Panc1 (cell line): ENCODE data around the gene FHOD1. TPM values are rescaled to one million over a fixed set of nuclear protein-coding genes. Genes with fewer than 3 reads are reported as not detected.

Experiments
- ATAC-seq: fragments of 200-7000 bp; cut with Tn5 transposase; 2 replicates; pipeline ENCODE4 v1.9.1; 2020; ENCODE audit warnings: mild to moderate bottlenecking, moderate library complexity
- BruUV-seq: library from RNA; stranded (reverse); fragments of 400-500 nt; replicated peaks from 2 replicates; lab custom pipeline; 2021; lab: Mats Ljungman, UMichigan
- CTCF ChIA-PET: fragments of 300-600 bp; sonication (Branson Sonifier 250); formaldehyde crosslinking; loops from one replicate; lab custom pipeline; 2022; ENCODE audit warnings: antibody characterized with exemption; lab: Charles Lee
- POLR2A ChIA-PET: fragments of 300-600 bp; sonication (Branson Sonifier 250); formaldehyde crosslinking; loops from one replicate; lab custom pipeline; 2022; ENCODE audit warnings: antibody characterized with exemption; lab: Charles Lee
- DNase-seq: peaks from one replicate; pipeline ENCODE4 v3.0.0-alpha.2; 2010; ENCODE audit warnings: low read depth, low spot score
- H3K27ac ChIP-seq: 2 replicates; pipeline ENCODE4 v1.5.1; 2011; ENCODE audit warnings: mild to moderate bottlenecking, low read length, inconsistent platforms
- H3K27me3 ChIP-seq: fragments of 200-500 bp; sonication (Bioruptor generic); 2 replicates; pipeline ENCODE4 v1.6.0; 2014; ENCODE audit warnings: low read length, inconsistent platforms; ENCODE audit not compliant: control insufficient read depth, insufficient read depth
- H3K36me3 ChIP-seq: fragments of 200-500 bp; sonication (Bioruptor generic); 2 replicates; pipeline ENCODE4 v1.5.1; 2014; ENCODE audit warnings: inconsistent platforms, mild to moderate bottlenecking, low read length, moderate library complexity; ENCODE audit not compliant: control insufficient read depth, insufficient read depth
- H3K4me1 ChIP-seq: 2 replicates; pipeline ENCODE4 v1.5.1; 2011; ENCODE audit warnings: inconsistent platforms, mild to moderate bottlenecking, low read length, moderate library complexity; ENCODE audit not compliant: control insufficient read depth, insufficient read depth
- H3K4me3 ChIP-seq, 2 experiments: 2 replicates each; pipeline ENCODE4 v1.5.1; 2011 to 2012; ENCODE audit warnings: low read depth in 2 of 2, low read length in 2 of 2, mild to moderate bottlenecking in 2 of 2, inconsistent platforms in 1 of 2, moderate library complexity in 1 of 2
- H3K9me3 ChIP-seq: fragments of 200-500 bp; sonication (Bioruptor generic); 2 replicates; pipeline ENCODE4 v1.5.1; 2014; ENCODE audit warnings: low read depth, mild to moderate bottlenecking, inconsistent platforms, low read length, moderate library complexity; ENCODE audit not compliant: control insufficient read depth, insufficient read depth
- CTCF ChIP-seq: fragments of 450-650 bp; IDR thresholded peaks from 2 replicates; pipeline ENCODE4 v1.5.1; 2017; ENCODE audit warnings: mild to moderate bottlenecking
- POLR2AphosphoS5 ChIP-seq: IDR thresholded peaks from 2 replicates; pipeline ENCODE4 v1.6.1; 2012; ENCODE audit warnings: mild to moderate bottlenecking, low read depth, low read length, moderate library complexity
- SIN3A ChIP-seq: IDR thresholded peaks from 2 replicates; pipeline ENCODE4 v1.6.1; 2012; ENCODE audit warnings: low read depth, mild to moderate bottlenecking, low read length, moderate library complexity, borderline replicate concordance; ENCODE audit not compliant: insufficient read depth
- TCF7L2 ChIP-seq: IDR thresholded peaks from 2 replicates; pipeline ENCODE4 v1.6.1; 2011; ENCODE audit warnings: mild to moderate bottlenecking, low read depth, low read length, inconsistent platforms
- in situ Hi-C: cut with HindIII; loops from 2 replicates; pipeline ENCODE4 v1.10.0; 2016; ENCODE audit warnings: low sequenced_read_pairs, low pct_unique_long_range_greater_than_20kb
- intact Hi-C: fragments of 100-400 bp; cut with micrococcal nuclease; formaldehyde crosslinking; loops from one replicate; pipeline ENCODE4 v1.10.0; 2022; ENCODE audit not compliant: unreplicated experiment
- total RNA-seq: library from RNA; stranded (reverse); gene quantifications from one replicate; pipeline ENCODE4 v1.2.1, GENCODE V29; 2021; ENCODE audit not compliant: unreplicated experiment
- TF ChIP-seq, protein P1 (sequence below), 2 experiments: IDR thresholded peaks; 2 replicates each; pipeline ENCODE4 v1.6.1; 2011 to 2012; ENCODE audit warnings: low read depth in 2 of 2, control low read depth in 1 of 2, low read length in 1 of 2, mild to moderate bottlenecking in 1 of 2, moderate library complexity in 1 of 2; ENCODE audit not compliant: insufficient read depth in 1 of 2

Gene FHOD1
- total RNA-seq, 1 experiment from 2014 or later = 9.3 TPM

- Histone ChIP-seq H3K4me3 (peak overlapping the region; percentile 67 to 99), H3K9me3 (no peaks in the 10 kb centered on the region), H3K27ac (peak overlapping the region; percentile 83), H3K36me3 (peaks cover 5% of the 10 kb centered on the region; the same call in 1 of the 2 replicates), H3K4me1 (peaks cover 4% of the 10 kb centered on the region; the same call in 1 of the 2 replicates), H3K27me3 (no peaks in the 10 kb centered on the region)
- no TSS peak for BruUV-seq
- TF ChIP-seq, protein P1, sequence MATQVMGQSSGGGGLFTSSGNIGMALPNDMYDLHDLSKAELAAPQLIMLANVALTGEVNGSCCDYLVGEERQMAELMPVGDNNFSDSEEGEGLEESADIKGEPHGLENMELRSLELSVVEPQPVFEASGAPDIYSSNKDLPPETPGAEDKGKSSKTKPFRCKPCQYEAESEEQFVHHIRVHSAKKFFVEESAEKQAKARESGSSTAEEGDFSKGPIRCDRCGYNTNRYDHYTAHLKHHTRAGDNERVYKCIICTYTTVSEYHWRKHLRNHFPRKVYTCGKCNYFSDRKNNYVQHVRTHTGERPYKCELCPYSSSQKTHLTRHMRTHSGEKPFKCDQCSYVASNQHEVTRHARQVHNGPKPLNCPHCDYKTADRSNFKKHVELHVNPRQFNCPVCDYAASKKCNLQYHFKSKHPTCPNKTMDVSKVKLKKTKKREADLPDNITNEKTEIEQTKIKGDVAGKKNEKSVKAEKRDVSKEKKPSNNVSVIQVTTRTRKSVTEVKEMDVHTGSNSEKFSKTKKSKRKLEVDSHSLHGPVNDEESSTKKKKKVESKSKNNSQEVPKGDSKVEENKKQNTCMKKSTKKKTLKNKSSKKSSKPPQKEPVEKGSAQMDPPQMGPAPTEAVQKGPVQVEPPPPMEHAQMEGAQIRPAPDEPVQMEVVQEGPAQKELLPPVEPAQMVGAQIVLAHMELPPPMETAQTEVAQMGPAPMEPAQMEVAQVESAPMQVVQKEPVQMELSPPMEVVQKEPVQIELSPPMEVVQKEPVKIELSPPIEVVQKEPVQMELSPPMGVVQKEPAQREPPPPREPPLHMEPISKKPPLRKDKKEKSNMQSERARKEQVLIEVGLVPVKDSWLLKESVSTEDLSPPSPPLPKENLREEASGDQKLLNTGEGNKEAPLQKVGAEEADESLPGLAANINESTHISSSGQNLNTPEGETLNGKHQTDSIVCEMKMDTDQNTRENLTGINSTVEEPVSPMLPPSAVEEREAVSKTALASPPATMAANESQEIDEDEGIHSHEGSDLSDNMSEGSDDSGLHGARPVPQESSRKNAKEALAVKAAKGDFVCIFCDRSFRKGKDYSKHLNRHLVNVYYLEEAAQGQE (IDR thresholded peaks at IDR 0.05; ENCODE audit: insufficient read depth in 1 of 2, low read depth in 2 of 2, low read length in 1 of 2) = no peak
- TF ChIP-seq TCF7L2 = no peak
- TF ChIP-seq CTCF = no peak
- no peak for TF ChIP-seq POLR2AphosphoS5
- TF ChIP-seq SIN3A = no peak
- ChIA-PET POLR2A (interaction anchor here (0.5 to 0.6 kb wide), 2 partner anchors 8 to 230 kb away, joined by 3 to 9 read pairs; no protein-coding TSS in a partner anchor), CTCF (interaction anchor here (0.6 to 1.2 kb wide), 2 partner anchors 28 to 100 kb away, joined by 3 to 4 read pairs; partner anchors contain the start of genes KCTD19 and LRRC36)
- DNase-seq (no peak), ATAC-seq (peak; percentile 1; the same call in 1 of the 2 replicates)
- in situ Hi-C loops (no loop called here), intact Hi-C loops (no loop called here)
Measured at GRCh38 chr16:67226295-67226803, 20.9 kb downstream of the FHOD1 start.

DNA sequence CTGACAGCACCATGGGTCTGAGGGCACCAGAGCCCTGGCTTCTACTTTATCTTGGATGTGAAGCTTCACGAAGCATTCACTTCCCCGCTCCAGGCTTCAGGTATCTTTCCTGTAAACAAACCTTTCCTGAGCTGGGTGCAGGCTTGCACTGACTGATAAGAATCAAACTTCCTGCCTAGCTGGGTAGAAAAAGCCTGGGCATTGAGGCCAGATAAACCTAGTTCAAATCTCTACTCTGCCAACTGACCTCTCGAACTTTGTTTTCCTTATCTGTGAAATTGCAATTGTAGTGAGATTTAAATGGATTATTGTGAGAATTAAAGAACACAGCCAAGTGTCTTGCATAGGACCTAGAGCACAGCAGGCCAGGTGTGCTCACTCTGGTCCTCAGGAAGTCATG, 23.3 kb downstream of the FHOD1 start:
- no peak for DNase-seq
- no peaks in the 10 kb centered on the region for H3K27me3 ChIP-seq
- no TSS peak for BruUV-seq
- ATAC-seq = no peak
- H3K9me3 ChIP-seq = no peaks in the 10 kb centered on the region
- ChIA-PET CTCF (no interaction called here), POLR2A (interaction anchor here (0.7 kb wide), 1 partner anchor 210 kb away, joined by 3 read pairs; no protein-coding TSS in a partner anchor)
- peaks cover 4% of the 10 kb centered on the region; the same call in 1 of the 2 replicates for H3K4me1 ChIP-seq
- TF ChIP-seq CTCF = no peak
- no peak for TF ChIP-seq SIN3A
- no peak for TF ChIP-seq POLR2AphosphoS5
- no peak for TF ChIP-seq TCF7L2
- TF ChIP-seq, protein P1 (IDR thresholded peaks at IDR 0.05; ENCODE audit: insufficient read depth in 1 of 2, low read depth in 2 of 2, low read length in 1 of 2) = no peak
- intact Hi-C loops (no loop called here), in situ Hi-C loops (no loop called here)
- H3K4me3 ChIP-seq = no peak overlapping the region
- H3K36me3 ChIP-seq = peaks cover 5% of the 10 kb centered on the region; the same call in 1 of the 2 replicates
- H3K27ac ChIP-seq = no peak overlapping the region
